DND-41 (cell line): ENCODE data around the gene EML6.

Source experiments
- ATAC-seq: fragments of 200-7000 bp; cut with Tn5 transposase; 3 replicates; pipeline ENCODE4 v1.9.1; 2021; ENCODE audit warnings: low read depth; ENCODE audit not compliant: insufficient read depth
- DNase-seq: peaks from one replicate; pipeline ENCODE4 v3.0.0-alpha.2; 2020
- H2AFZ ChIP-seq: 2 replicates; pipeline ENCODE4 v1.6.0; 2012; ENCODE audit warnings: low read depth, low read length
- H3K27ac ChIP-seq: 2 replicates; pipeline ENCODE4 v1.5.1; 2012; ENCODE audit warnings: low read length, inconsistent platforms
- H3K27me3 ChIP-seq: fragments of 200-600 bp; sonication (generic); 2 replicates; pipeline ENCODE4 v1.6.0; 2012; ENCODE audit warnings: low read length, mild to moderate bottlenecking, inconsistent platforms; ENCODE audit not compliant: insufficient read depth, poor library complexity
- H3K36me3 ChIP-seq: 2 replicates; pipeline ENCODE4 v1.5.1; 2012; ENCODE audit warnings: low read length, inconsistent platforms; ENCODE audit not compliant: insufficient read depth
- H3K4me1 ChIP-seq: 2 replicates; pipeline ENCODE4 v1.5.1; 2012; ENCODE audit warnings: mild to moderate bottlenecking, low read length; ENCODE audit not compliant: insufficient read depth
- H3K4me2 ChIP-seq: 2 replicates; pipeline ENCODE4 v1.6.0; 2012; ENCODE audit warnings: mild to moderate bottlenecking, moderate library complexity, low read length, inconsistent platforms; ENCODE audit not compliant: insufficient read depth
- H3K4me3 ChIP-seq, 2 experiments: fragments of 200-600 bp in 1 of 2; shearing (Covaris generic) in 1 of 2; 2 replicates each; pipeline ENCODE4 v1.5.1; 2012 to 2016; ENCODE audit warnings: inconsistent platforms in 2 of 2, low read length in 2 of 2, mild to moderate bottlenecking in 2 of 2, low read depth in 1 of 2, moderate library complexity in 1 of 2
- H3K79me2 ChIP-seq: 2 replicates; pipeline ENCODE4 v1.6.0; 2012; ENCODE audit warnings: low read length, inconsistent platforms; ENCODE audit not compliant: insufficient read depth
- H3K9ac ChIP-seq: 2 replicates; pipeline ENCODE4 v1.6.0; 2012; ENCODE audit warnings: low read depth, mild to moderate bottlenecking, inconsistent platforms, low read length, moderate library complexity
- H3K9me3 ChIP-seq: 2 replicates; pipeline ENCODE4 v1.5.1; 2012; ENCODE audit warnings: low read length, moderate library complexity, mild to moderate bottlenecking, inconsistent platforms; ENCODE audit not compliant: insufficient read depth, severe bottlenecking
- H4K20me1 ChIP-seq: 2 replicates; pipeline ENCODE4 v1.6.0; 2012; ENCODE audit warnings: low read length; ENCODE audit not compliant: insufficient read depth
- CTCF ChIP-seq: IDR thresholded peaks from 2 replicates; pipeline ENCODE4 v1.5.1; 2012; ENCODE audit warnings: borderline replicate concordance, low read length, moderate library complexity, mild to moderate bottlenecking; ENCODE audit not compliant: poor library complexity, severe bottlenecking; ENCODE audit errors: extremely low read depth
- EZH2 ChIP-seq: IDR thresholded peaks from 3 replicates; pipeline ENCODE4 v1.6.1; 2012; ENCODE audit warnings: borderline replicate concordance, low read depth, mild to moderate bottlenecking, moderate library complexity, low read length, inconsistent platforms; ENCODE audit not compliant: severe bottlenecking

EML6 gene

GRCh38 chr2:54803783-54804751 is 80.6 kb downstream of the EML6 start:
- DNase-seq = peak; percentile 32
- Histone ChIP-seq H3K79me2 (no peaks in the 10 kb centered on the region), H3K4me3 (no peak overlapping the region), H3K9me3 (no peaks in the 10 kb centered on the region), H3K4me2 (no peak overlapping the region), H3K36me3 (no peaks in the 10 kb centered on the region), H2AFZ (no peak overlapping the region), H3K27ac (no peak overlapping the region), H4K20me1 (no peaks in the 10 kb centered on the region), H3K27me3 (no peaks in the 10 kb centered on the region), H3K4me1 (peaks cover 6% of the 10 kb centered on the region; the same call in 1 of the 2 replicates), H3K9ac (no peak overlapping the region)
- peak; percentile 86 for ATAC-seq
- TF ChIP-seq EZH2 (no peak), CTCF (no peak)

- Histone ChIP-seq H3K4me1 (peaks cover 6% of the 10 kb centered on the region; the same call in 1 of the 2 replicates), H3K79me2 (no peaks in the 10 kb centered on the region), H3K9me3 (no peaks in the 10 kb centered on the region), H4K20me1 (no peaks in the 10 kb centered on the region), H3K4me3 (no peak overlapping the region), H2AFZ (no peak overlapping the region), H3K36me3 (no peaks in the 10 kb centered on the region), H3K9ac (no peak overlapping the region), H3K27me3 (no peaks in the 10 kb centered on the region), H3K4me2 (no peak overlapping the region), H3K27ac (no peak overlapping the region)
- DNase-seq (no peak), ATAC-seq (no peak)
- TF ChIP-seq EZH2 (no peak), CTCF (no peak)
Observed at GRCh38 chr2:54805255-54805654, 81.8 kb downstream of the EML6 start.

- TF ChIP-seq CTCF (no peak), EZH2 (no peak)
Observed at GRCh38 chr2:54806975-54807374, 83.5 kb downstream of the EML6 start.

More at GRCh38 chr2:54806975-54807374, 83.5 kb downstream of the EML6 start:
- Histone ChIP-seq H4K20me1 (no peaks in the 10 kb centered on the region), H3K27ac (no peak overlapping the region), H3K4me2 (no peak overlapping the region), H3K9me3 (no peaks in the 10 kb centered on the region), H3K4me3 (no peak overlapping the region), H3K4me1 (peaks cover 6% of the 10 kb centered on the region; the same call in 1 of the 2 replicates), H3K79me2 (no peaks in the 10 kb centered on the region), H3K27me3 (no peaks in the 10 kb centered on the region), H2AFZ (no peak overlapping the region), H3K36me3 (no peaks in the 10 kb centered on the region), H3K9ac (no peak overlapping the region)
- DNase-seq (no peak), ATAC-seq (no peak)
